NK-92 treated with Interleukin-12 subunit alpha and Interleukin-12 subunit beta, amount 100 ng/mL, for 24 hours (cell line): ENCODE results near the gene DLEU7.

ENCODE experiments used
- DNase-seq: peaks from one replicate; lab custom pipeline; 2025; lab: John Stamatoyannopoulos, UW

The DLEU7 gene

DNA sequence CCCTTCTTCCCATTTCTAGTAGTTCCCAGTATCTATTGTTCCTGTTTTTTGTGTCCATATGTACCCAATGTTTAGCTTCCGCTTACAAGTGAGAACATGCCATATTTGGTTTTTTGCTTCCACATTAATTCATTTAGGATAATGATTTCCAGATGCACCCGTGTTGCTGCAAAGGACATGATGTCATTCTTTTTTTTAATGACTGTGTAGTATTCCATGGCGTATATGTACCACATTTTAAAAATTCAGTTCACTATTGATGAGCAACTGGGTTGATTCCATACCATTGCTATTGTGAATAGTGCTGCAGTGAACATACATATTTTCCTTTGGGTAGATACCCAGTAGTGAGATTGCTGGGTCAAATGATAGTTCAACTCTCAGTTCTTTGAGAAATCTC is 50.5 kb downstream of the DLEU7 start:
- DNase-seq: no peak

DNA sequence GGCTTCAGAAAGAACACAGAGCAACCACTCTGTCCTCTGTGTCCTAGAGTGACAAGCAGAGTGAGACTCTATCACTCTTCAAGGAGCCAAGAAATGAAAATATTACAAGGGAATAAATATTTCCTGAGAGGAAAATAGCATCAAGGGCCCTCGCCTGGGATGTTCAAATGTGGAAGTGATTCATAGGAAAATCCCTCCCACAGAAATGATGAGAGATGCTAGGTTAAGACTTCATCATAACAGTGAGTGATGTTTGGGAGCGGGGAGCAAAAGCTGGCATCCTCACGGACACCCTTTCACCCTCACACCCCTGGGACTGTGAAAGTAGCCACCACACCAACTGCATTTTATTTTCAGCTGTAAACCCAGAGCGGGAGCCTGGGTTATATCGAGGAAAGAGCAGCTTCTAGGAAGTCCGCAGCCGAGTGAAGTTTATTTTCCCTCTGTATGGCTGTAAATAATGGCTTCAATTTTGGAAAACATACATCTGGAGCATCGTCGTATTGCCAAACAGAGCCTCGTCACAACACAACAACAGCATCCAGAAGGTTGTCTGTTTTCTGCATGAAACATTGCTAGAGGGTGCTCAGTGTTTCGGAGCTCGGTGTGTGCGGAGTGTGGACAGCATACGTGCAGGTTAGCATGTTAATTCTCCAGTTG is 54.8 kb downstream of the DLEU7 start:
- DNase-seq: no peak

DNA sequence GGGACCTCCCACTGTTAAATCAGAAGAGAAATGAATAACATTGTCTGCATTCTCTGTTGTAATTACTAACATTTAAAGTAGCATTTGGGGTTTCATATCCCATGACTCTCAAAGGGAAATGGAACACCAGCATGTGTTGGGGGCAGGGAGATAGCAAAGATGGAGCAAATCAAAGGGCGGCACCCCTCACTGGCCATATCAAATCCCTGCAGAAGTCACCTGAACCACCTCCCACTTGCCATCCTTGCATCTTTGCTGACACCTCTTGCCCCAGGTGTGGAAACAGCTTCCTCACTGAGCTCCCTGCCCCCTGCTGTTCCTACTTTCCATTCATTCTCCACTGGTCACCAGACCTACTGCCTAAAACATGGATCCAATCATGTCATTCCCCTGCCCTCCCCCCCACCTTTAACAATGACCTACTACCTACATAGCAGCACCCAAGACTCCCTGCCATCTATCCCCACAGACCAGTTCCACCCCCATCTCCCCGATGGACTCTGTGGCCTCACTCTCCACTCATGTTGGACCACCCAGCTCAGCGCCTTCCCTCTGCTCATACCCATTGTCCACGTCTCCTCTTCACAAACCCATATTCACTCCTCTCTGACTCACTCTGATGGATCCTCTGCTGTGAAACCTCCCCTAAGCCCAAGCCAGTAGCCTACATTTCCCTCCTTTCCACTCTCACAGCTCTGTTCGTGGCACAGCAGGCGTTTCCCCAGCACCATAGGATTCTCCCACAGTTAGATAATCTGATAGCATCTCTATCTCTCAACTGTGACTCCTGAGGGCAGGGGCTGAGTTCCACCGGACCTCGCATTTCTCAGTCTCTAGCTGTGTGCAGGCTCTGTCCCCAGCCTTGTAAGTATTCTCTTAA is 55.9 kb downstream of the DLEU7 start:
- no peak for DNase-seq

DNA sequence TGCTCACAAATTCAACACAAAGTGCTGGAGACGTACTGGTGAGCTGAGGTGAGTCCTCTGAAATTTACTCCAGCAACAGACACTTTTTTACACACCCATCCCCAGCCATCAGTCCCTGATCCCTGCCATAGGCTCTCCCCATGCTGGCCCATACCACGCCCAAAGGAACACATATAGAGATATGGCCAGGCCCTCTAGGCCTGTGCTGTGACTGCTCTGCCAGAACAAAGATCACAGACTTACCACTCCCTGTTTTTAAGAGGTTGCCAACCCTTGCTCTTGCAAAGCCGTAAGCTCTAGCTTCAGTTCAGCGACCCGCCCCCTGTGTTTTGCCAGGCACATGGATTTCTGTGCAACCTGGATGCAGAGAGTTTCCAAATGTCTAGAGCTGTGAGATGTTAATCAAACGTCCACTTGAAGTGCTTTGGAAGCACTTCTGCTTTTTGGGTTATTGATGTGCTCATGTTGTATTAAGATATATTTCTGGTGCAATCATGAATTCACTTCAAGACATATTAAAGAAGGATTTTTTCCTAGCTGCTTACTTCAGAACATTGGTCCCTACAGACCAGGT is 59.7 kb downstream of the DLEU7 start:
- DNase-seq: no peak

DNA sequence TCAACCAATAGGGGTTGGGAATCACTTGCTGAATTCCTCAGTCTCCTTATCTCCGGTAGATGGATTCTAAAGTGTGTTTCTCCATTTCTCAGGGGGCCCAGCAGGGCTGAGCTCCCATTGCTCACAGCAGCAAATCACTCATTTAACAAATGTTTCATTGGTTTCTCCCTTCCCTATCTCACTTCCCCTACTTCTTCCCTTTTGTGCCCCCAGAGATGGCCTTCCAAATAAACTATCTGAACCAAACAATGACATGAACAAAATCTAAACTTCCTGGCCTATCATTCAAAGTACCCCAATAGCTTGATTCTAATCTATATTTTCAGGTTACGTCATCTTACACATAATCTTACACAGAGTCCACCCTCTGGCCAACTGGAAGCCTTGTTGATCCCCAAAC is 60.4 kb downstream of the DLEU7 start:
- no peak for DNase-seq

DNA sequence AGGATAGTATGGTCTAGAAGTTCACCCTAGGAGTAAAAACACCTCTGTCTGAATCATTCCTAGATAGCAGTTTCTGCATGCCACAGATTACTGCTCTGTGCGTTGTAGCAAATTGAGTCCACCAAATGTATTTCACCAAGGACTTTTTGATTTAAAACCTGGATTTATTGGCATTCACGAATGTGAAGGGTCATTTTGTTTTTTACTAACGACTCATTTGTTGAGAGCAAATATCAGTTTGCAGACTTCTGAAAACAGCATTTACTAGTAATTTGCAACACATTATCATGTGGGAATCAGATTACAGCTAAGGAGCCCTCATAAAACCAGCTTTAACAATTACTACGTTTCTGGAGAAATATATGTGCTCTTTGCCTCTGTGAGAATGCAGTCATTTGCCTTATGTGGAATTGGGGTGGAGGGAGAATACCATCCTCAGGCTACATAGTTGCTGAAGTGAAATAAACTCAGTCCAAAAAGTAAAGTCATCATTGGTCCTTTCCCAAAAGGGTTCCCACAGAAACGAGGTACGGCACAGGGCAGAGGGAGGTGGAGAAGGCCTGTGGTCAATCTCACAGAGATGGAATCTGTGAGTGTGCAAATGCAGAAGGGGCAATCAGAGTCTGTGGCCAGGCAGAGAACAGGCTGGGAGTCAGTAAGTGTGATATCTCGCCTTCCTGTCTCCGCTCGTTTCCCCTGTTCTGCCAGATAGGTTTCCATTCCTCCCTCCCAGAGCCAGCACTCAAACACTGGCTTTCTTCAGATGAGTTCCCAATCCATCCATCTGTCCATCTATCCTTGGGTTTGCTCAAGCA is 63.1 kb downstream of the DLEU7 start:
- DNase-seq: no peak

DNA sequence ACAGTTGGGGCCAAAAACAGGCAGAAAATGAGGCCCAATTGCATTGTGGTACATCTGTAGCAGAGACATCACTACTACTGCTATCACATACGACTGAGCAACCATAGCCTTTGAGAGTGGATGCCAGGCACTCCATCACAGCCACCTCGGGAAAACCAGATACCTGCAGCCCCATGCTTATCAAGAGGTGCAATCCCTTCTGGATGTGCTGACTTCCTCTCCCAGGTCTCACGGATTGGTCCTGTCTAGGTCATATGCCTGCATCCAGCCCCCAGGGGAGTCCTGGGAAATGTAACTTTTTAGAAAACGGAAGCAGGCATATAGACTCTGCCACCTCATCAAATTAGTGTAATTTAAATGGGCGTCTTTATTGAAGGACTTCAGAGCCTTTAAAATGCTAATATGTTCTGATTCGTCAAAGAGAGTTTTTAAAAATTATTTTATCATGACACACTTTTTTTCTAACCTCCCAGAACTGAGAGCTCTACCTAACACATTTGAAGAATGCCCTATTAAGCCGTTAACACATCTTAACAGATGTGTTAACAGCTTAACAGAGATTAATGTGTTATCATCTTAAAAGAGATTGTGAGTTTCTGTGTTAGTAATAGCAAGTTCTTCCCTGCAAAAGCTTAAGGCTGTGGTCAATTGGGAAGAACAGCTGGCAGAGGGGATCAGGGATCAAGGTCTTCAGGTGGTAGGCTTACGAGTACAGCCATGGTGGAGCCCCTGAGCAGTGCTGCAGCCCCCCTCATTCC is 63.9 kb downstream of the DLEU7 start:
- no peak for DNase-seq
